H9 (cell line): Measurements from ENCODE around the gene MORN1. TPM values are rescaled to one million over a fixed set of nuclear protein-coding genes. Genes with fewer than 3 reads are reported as not detected.

Source experiments
- DNase-seq: peaks from one replicate; pipeline ENCODE4 v3.0.0-alpha.2; 2017
- H2AFZ ChIP-seq: one replicate; pipeline ENCODE4 v1.6.1; 2013; ENCODE audit warnings: mild to moderate bottlenecking, low read length, control low read depth, moderate library complexity
- H2AK5ac ChIP-seq: 2 replicates; pipeline ENCODE4 v1.6.1; 2013; ENCODE audit warnings: low read length, control low read depth, mixed read lengths; ENCODE audit not compliant: insufficient read length
- H2BK120ac ChIP-seq: one replicate; pipeline ENCODE4 v1.6.1; 2013; ENCODE audit warnings: low read depth, mild to moderate bottlenecking, low read length, control low read depth, inconsistent platforms; ENCODE audit not compliant: poor library complexity, severe bottlenecking
- H2BK12ac ChIP-seq: 2 replicates; pipeline ENCODE4 v1.6.1; 2013; ENCODE audit warnings: low read length, control low read depth, mixed read lengths, low read depth; ENCODE audit not compliant: insufficient read length
- H2BK15ac ChIP-seq: 2 replicates; pipeline ENCODE4 v1.6.1; 2013; ENCODE audit warnings: low read depth, low read length, control low read depth
- H2BK20ac ChIP-seq: one replicate; pipeline ENCODE4 v1.6.1; 2013; ENCODE audit warnings: low read depth, mild to moderate bottlenecking, low read length, control low read depth, inconsistent platforms; ENCODE audit not compliant: poor library complexity, severe bottlenecking
- H2BK5ac ChIP-seq: 2 replicates; pipeline ENCODE4 v1.6.1; 2013; ENCODE audit warnings: low read length, control low read depth, mixed read lengths; ENCODE audit not compliant: insufficient read length
- H3K14ac ChIP-seq: 2 replicates; pipeline ENCODE4 v1.6.1; 2013; ENCODE audit warnings: low read length, control low read depth; ENCODE audit not compliant: insufficient read depth
- H3K18ac ChIP-seq: 2 replicates; pipeline ENCODE4 v1.6.1; 2013; ENCODE audit warnings: low read depth, mild to moderate bottlenecking, mixed read lengths, low read length, control low read depth; ENCODE audit not compliant: insufficient read length
- H3K23ac ChIP-seq: 2 replicates; pipeline ENCODE4 v1.6.1; 2013; ENCODE audit warnings: low read length, control low read depth, mixed read lengths, low read depth; ENCODE audit not compliant: insufficient read length
- H3K23me2 ChIP-seq: 2 replicates; pipeline ENCODE4 v1.6.1; 2013; ENCODE audit warnings: low read depth, mild to moderate bottlenecking, mixed read lengths, low read length, control low read depth; ENCODE audit not compliant: insufficient read length, poor library complexity, severe bottlenecking
- H3K27ac ChIP-seq: 2 replicates; pipeline ENCODE4 v1.5.1; 2013; ENCODE audit warnings: low read length, control low read depth, mixed read lengths, low read depth; ENCODE audit not compliant: insufficient read length
- H3K27me3 ChIP-seq: 2 replicates; pipeline ENCODE4 v1.6.1; 2013; ENCODE audit warnings: low read length, control low read depth, inconsistent platforms; ENCODE audit not compliant: insufficient read depth
- H3K4ac ChIP-seq: 2 replicates; pipeline ENCODE4 v1.6.1; 2013; ENCODE audit warnings: low read depth, mild to moderate bottlenecking, control low read depth, inconsistent platforms, low read length, moderate library complexity
- H3K4me1 ChIP-seq: 2 replicates; pipeline ENCODE4 v1.6.1; 2013; ENCODE audit warnings: low read length, control low read depth, inconsistent platforms; ENCODE audit not compliant: insufficient read depth
- H3K4me2 ChIP-seq: 2 replicates; pipeline ENCODE4 v1.6.1; 2013; ENCODE audit warnings: low read length, control low read depth, mixed read lengths; ENCODE audit not compliant: insufficient read length, insufficient read depth
- H3K56ac ChIP-seq: 2 replicates; pipeline ENCODE4 v1.6.1; 2013; ENCODE audit warnings: low read depth, mild to moderate bottlenecking, mixed read lengths, low read length, control low read depth; ENCODE audit not compliant: insufficient read length
- H3K79me1 ChIP-seq: 2 replicates; pipeline ENCODE4 v1.6.1; 2013; ENCODE audit warnings: low read depth, mild to moderate bottlenecking, moderate library complexity, low read length, control low read depth, inconsistent platforms; ENCODE audit not compliant: insufficient read depth, poor library complexity, severe bottlenecking
- H3K79me2 ChIP-seq: 2 replicates; pipeline ENCODE4 v1.6.1; 2013; ENCODE audit warnings: low read length, control low read depth, inconsistent platforms; ENCODE audit not compliant: insufficient read depth
- H3K9ac ChIP-seq: 2 replicates; pipeline ENCODE4 v1.6.1; 2013; ENCODE audit warnings: low read length, control low read depth, mixed read lengths; ENCODE audit not compliant: insufficient read length; ENCODE audit errors: extremely low read depth
- H3K9me3 ChIP-seq: one replicate; pipeline ENCODE4 v1.6.1; 2013; ENCODE audit warnings: low read depth, low read length, inconsistent platforms; ENCODE audit not compliant: control insufficient read depth
- H3T11ph ChIP-seq: one replicate; pipeline ENCODE4 v1.6.1; 2013; ENCODE audit warnings: mild to moderate bottlenecking, low read length, control low read depth, inconsistent platforms
- H4K20me1 ChIP-seq: one replicate; pipeline ENCODE4 v1.6.1; 2013; ENCODE audit not compliant: control insufficient read depth, insufficient read length, insufficient read depth
- H4K5ac ChIP-seq: 2 replicates; pipeline ENCODE4 v1.6.1; 2013; ENCODE audit warnings: low read depth, mild to moderate bottlenecking, mixed read lengths, low read length, control low read depth; ENCODE audit not compliant: insufficient read length
- H4K8ac ChIP-seq: replicated peaks from 2 replicates; pipeline ENCODE4 v1.6.1; 2013; ENCODE audit warnings: low read length, control low read depth, mixed read lengths, low read depth; ENCODE audit not compliant: insufficient read length
- H4K91ac ChIP-seq: 2 replicates; pipeline ENCODE4 v1.6.1; 2013; ENCODE audit warnings: low read depth, mild to moderate bottlenecking, moderate library complexity, mixed read lengths, low read length, control low read depth; ENCODE audit not compliant: insufficient read length
- H3K27ac Mint-ChIP-seq, 3 experiments: 2 replicates in 2 of 3; 3 replicates in 1 of 3; pipeline ENCODE4 v1.8.0; 2020 to 2021; ENCODE audit warnings: mixed read lengths in 3 of 3, mild to moderate bottlenecking in 1 of 3, moderate library complexity in 1 of 3
- H3K27me3 Mint-ChIP-seq: 2 replicates; pipeline ENCODE4 v1.8.0; 2021; ENCODE audit warnings: low read depth, mild to moderate bottlenecking, moderate library complexity, mixed read lengths
- H3K36me3 Mint-ChIP-seq, 3 experiments: 2 replicates in 2 of 3; 3 replicates in 1 of 3; pipeline ENCODE4 v1.8.0; 2020 to 2021; ENCODE audit warnings: low read depth in 3 of 3, mixed read lengths in 3 of 3; ENCODE audit not compliant: insufficient read depth in 1 of 3
- H3K4me1 Mint-ChIP-seq, 2 experiments: 2 replicates each; pipeline ENCODE4 v1.8.0; 2020; ENCODE audit warnings: mixed read lengths in 2 of 2
- H3K4me3 Mint-ChIP-seq, 2 experiments: 2 replicates in 1 of 2; 3 replicates in 1 of 2; pipeline ENCODE4 v1.8.0; 2020 to 2021; ENCODE audit warnings: mild to moderate bottlenecking in 2 of 2, mixed read lengths in 2 of 2, moderate library complexity in 1 of 2
- H3K9me3 Mint-ChIP-seq, 2 experiments: 2 replicates in 1 of 2; 3 replicates in 1 of 2; pipeline ENCODE4 v1.8.0; 2020; ENCODE audit warnings: mild to moderate bottlenecking in 2 of 2, mixed read lengths in 2 of 2, moderate library complexity in 1 of 2
- WGBS: extraction: QIAGEN DNeasy Blood & Tissue Kit; methylation state at CpG from one replicate; pipeline ENCODE4 v1.1.7; 2013; ENCODE audit warnings: missing lambda C conversion rate, low lambda C conversion rate, mixed read lengths; ENCODE audit not compliant: insufficient read length; ENCODE audit errors: extremely low coverage; 5-methylcytosine and 5-hydroxymethylcytosine counted together
- total RNA-seq: library from RNA; stranded (reverse); gene quantifications from 2 replicates; pipeline ENCODE4 v1.2.1, GENCODE V29; 2021
- TF ChIP-seq, protein P1 (sequence below): fragments of 200-600 bp; sonication (generic); conservative IDR thresholded peaks from 3 replicates; pipeline ENCODE4 v1.8.0; 2021; ENCODE audit warnings: antibody characterized with exemption, mild to moderate bottlenecking

MORN1 gene
- total RNA-seq, 1 experiment from 2014 or later: 12.7 TPM

DNA sequence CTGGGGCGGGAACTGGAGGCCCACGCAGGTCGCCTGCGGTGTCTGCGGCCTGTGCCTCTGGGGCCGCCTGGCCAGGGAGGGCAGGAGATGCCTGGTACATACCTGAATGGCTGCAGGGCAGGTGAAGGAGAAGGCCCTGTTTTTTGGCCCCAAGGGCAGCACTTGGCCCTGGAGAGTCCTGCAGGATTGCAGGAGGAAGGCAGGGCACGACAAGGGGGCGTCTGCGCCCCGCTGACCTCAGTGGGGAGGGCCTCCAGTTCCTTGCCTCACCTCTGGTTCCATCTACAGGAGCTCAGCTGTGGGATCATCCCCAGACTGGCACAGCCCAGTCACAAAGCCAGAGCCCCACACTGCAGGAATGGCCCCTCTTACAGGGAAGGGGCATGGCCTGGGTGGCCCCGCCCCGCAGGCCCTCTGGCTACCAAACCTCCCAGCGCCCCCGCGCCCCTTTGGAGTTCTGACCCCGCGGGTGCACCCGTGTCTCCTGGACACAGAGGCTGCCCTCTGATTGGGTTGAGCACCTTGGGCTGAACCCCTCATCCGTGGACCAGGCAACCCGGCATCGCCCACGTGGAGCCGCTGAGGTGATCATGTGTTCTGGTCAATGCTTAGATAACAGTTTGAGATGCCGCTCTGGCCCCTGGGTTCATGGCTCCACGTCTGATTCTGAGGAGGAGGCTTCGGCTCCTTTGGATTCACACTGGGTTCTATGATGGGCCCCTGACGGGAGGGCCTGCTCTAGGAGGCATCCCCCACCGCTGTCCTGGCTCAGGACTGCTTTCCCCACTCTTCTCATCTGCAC lies 22.3 kb upstream of the MORN1 start:
- Histone ChIP-seq H4K8ac (no peak overlapping the region), H3K9me3 (no peaks in the 10 kb centered on the region), H2AFZ (no peak overlapping the region), H4K5ac (no peak overlapping the region), H3K23me2 (peaks cover 15% of the 10 kb centered on the region), H3K4me1 (no peaks in the 10 kb centered on the region), H3K27ac (no peak overlapping the region), H2BK12ac (no peak overlapping the region), H4K20me1 (no peaks in the 10 kb centered on the region), H3K9ac (peak overlapping the region; percentile 57), H3K4ac (no peak overlapping the region), H3K4me2 (peak overlapping the region; percentile 68), H2BK120ac (no peak overlapping the region), H3T11ph (no peak overlapping the region), H2BK20ac (no peak overlapping the region), H4K91ac (no peak overlapping the region), H3K23ac (no peak overlapping the region), H3K18ac (no peak overlapping the region), H3K79me2 (no peaks in the 10 kb centered on the region), H2BK15ac (no peak overlapping the region), H3K79me1 (no peaks in the 10 kb centered on the region), H3K27me3 (no peaks in the 10 kb centered on the region), H3K14ac (peak overlapping the region; percentile 83; the same call in 1 of the 2 replicates), H2AK5ac (no peak overlapping the region), H2BK5ac (no peak overlapping the region), H3K56ac (no peak overlapping the region)
- Mint-ChIP-seq H3K27ac (peak overlapping the region in 1 of 3 experiments; percentile 64; a peak in 1 of 7 replicates), H3K4me1 (peaks cover 20 to 27% of the 10 kb centered on the region in 2 experiments), H3K9me3 (no peaks in the 10 kb centered on the region), H3K4me3 (peak overlapping the region; percentile 75 to 83), H3K36me3 (peaks cover 7 to 17% (median 15%) of the 10 kb centered on the region in 3 experiments; a peak in 6 of 7 replicates), H3K27me3 (peaks cover 21% of the 10 kb centered on the region)
- TF ChIP-seq, protein P1, sequence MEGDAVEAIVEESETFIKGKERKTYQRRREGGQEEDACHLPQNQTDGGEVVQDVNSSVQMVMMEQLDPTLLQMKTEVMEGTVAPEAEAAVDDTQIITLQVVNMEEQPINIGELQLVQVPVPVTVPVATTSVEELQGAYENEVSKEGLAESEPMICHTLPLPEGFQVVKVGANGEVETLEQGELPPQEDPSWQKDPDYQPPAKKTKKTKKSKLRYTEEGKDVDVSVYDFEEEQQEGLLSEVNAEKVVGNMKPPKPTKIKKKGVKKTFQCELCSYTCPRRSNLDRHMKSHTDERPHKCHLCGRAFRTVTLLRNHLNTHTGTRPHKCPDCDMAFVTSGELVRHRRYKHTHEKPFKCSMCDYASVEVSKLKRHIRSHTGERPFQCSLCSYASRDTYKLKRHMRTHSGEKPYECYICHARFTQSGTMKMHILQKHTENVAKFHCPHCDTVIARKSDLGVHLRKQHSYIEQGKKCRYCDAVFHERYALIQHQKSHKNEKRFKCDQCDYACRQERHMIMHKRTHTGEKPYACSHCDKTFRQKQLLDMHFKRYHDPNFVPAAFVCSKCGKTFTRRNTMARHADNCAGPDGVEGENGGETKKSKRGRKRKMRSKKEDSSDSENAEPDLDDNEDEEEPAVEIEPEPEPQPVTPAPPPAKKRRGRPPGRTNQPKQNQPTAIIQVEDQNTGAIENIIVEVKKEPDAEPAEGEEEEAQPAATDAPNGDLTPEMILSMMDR: no peak
- no CpG with 5 or more reads among the region's 28 CpGs for WGBS
- DNase-seq: peak; percentile 54
